Psoas muscle (tissue), 8 donors: ENCODE measurements around the gene CERS5. TPM values are rescaled to one million over a fixed set of nuclear protein-coding genes. Genes with fewer than 3 reads are reported as not detected.

Experiments
- ATAC-seq, 4 donors: fragments of 200-7000 bp; cut with Tn5 transposase; one replicate each; pipeline ENCODE4 v1.9.1; 2020; ENCODE audit warnings: moderate library complexity in 3 of 4, mild to moderate bottlenecking in 2 of 4
- DNase-seq, 2 donors: peaks; one replicate each; pipeline ENCODE4 v3.0.0-alpha.2; 2020
- H3K27ac ChIP-seq: fragments of 200-600 bp; one replicate; pipeline ENCODE4 v1.8.0; 2022
- H3K27me3 ChIP-seq, 3 donors: fragments of 200-600 bp in 1 of 3; one replicate each; pipeline versions ENCODE4 v1.6.1 to v1.8.0; 2013 to 2022; ENCODE audit warnings: low read length in 2 of 3, mild to moderate bottlenecking in 2 of 3, moderate library complexity in 1 of 3; ENCODE audit not compliant: insufficient read depth in 3 of 3
- H3K36me3 ChIP-seq, 2 donors: fragments of 200-600 bp in 1 of 2; one replicate each; pipeline versions ENCODE4 v1.6.1 to v1.8.0; 2013 to 2022; ENCODE audit warnings: low read depth in 1 of 2, mild to moderate bottlenecking in 1 of 2, moderate library complexity in 1 of 2; ENCODE audit not compliant: insufficient read depth in 1 of 2
- H3K4me1 ChIP-seq: fragments of 200-600 bp; one replicate; pipeline ENCODE4 v1.8.0; 2022
- H3K4me3 ChIP-seq: fragments of 200-600 bp; one replicate; pipeline ENCODE4 v1.8.0; 2022; ENCODE audit warnings: mild to moderate bottlenecking
- H3K9me3 ChIP-seq: fragments of 200-600 bp; one replicate; pipeline ENCODE4 v1.8.0; 2022
- WGBS, 3 donors: extraction: QIAGEN DNeasy Blood & Tissue Kit; methylation state at CpG; one replicate each; pipeline versions ENCODE4 v1.1.6 to v1.1.7; 2013; 5-methylcytosine and 5-hydroxymethylcytosine counted together
- intact Hi-C, 2 donors: fragments of 100-400 bp; cut with DNase I; formaldehyde crosslinking; loops; one replicate each; pipeline versions ENCODE4 v1.11.0 to v1.14.2; 2022
- polyA plus RNA-seq, 3 donors: library from polyadenylated mRNA; stranded (reverse); fragments of 200-250 nt; gene quantifications; one replicate each; pipeline ENCODE4 v1.2.3, GENCODE V29; 2013
- total RNA-seq, 4 donors: library from RNA; stranded (reverse); fragmentation: NEBNext Ultra II Directional in 2 of 4; extraction: Animal tissue kit (Norgen Biotek cat#: 25700) in 2 of 4; gene quantifications; one replicate each; pipeline versions ENCODE4 v1.2.1 to v1.2.4, GENCODE V29; 2021 to 2023
- TF ChIP-seq, protein P1 (sequence below): fragments of 200-600 bp; IDR thresholded peaks from one replicate; pipeline ENCODE4 v1.8.0; 2022; ENCODE audit warnings: antibody characterized with exemption
- donor health status: healthy with polysubstance abuse.
- donor health status: DM: no; HTN: no; CAD: no; lungs with moderate emphysema.
- donor health status: Bipolar disorder and iron deficiency.
- donor health status: healthy.
- donor health status: DM: yes; HTN: yes; CAD: no.
- donor health status: DM: no; HTN: no; CAD: no.
- donor health status: DM: no; HTN: no; CAD: no.
- donor health status: DM: yes; HTN: yes; CAD: no.

The CERS5 gene
- total and polyA plus RNA-seq, 7 donors: 5.2 to 10.7 (median 7.2) TPM

- H3K4me1 ChIP-seq: peaks cover 9% of the 10 kb centered on the region
- no peaks in the 10 kb centered on the region for H3K27me3 ChIP-seq
- intact Hi-C loops: no loop called here
- TF ChIP-seq, protein P1, sequence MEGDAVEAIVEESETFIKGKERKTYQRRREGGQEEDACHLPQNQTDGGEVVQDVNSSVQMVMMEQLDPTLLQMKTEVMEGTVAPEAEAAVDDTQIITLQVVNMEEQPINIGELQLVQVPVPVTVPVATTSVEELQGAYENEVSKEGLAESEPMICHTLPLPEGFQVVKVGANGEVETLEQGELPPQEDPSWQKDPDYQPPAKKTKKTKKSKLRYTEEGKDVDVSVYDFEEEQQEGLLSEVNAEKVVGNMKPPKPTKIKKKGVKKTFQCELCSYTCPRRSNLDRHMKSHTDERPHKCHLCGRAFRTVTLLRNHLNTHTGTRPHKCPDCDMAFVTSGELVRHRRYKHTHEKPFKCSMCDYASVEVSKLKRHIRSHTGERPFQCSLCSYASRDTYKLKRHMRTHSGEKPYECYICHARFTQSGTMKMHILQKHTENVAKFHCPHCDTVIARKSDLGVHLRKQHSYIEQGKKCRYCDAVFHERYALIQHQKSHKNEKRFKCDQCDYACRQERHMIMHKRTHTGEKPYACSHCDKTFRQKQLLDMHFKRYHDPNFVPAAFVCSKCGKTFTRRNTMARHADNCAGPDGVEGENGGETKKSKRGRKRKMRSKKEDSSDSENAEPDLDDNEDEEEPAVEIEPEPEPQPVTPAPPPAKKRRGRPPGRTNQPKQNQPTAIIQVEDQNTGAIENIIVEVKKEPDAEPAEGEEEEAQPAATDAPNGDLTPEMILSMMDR: no peak
- peaks cover 9 to 59% of the 10 kb centered on the region in 2 donors for H3K36me3 ChIP-seq
- H3K4me3 ChIP-seq: no peak overlapping the region
- no peak for DNase-seq
- whole genome bisulfite sequencing, 3 donors: 92 to 94% (median 92%) methylated on average over 4 of the region's 4 CpGs
- H3K27ac ChIP-seq: no peak overlapping the region
- H3K9me3 ChIP-seq: no peaks in the 10 kb centered on the region
- ATAC-seq: no peak
These were observed 14.5 kb upstream of the CERS5 start for GRCh38 chr12:50181691-50182090.

GRCh38 chr12:50175716-50176026 lies 8.5 kb upstream of the CERS5 start:
- Histone ChIP-seq H3K4me3 (no peak overlapping the region), H3K4me1 (no peaks in the 10 kb centered on the region), H3K27ac (no peak overlapping the region), H3K9me3 (no peaks in the 10 kb centered on the region), H3K27me3 (no peaks in the 10 kb centered on the region), H3K36me3 (peaks cover 9 to 51% of the 10 kb centered on the region in 2 donors)
- WGBS, 3 donors: 40 to 50% (median 41%) methylated on average over 1 of the region's 1 CpG
- ATAC-seq (no peak), DNase-seq (no peak)
- TF ChIP-seq, protein P1: no peak
- intact Hi-C loops: loop anchor here (1.0 to 10.0 kb wide), 5 partner anchors 43 to 201 kb away; partner anchors contain the start of gene AQP6 (in 1 of the 2)

GRCh38 chr12:50174971-50175715 lies 8.0 kb upstream of the CERS5 start:
- TF ChIP-seq, protein P1: peak; percentile 74

GRCh38 chr12:50166799-50167048 lies 445 bp downstream of the CERS5 start:
- TF ChIP-seq, protein P1: no peak
- WGBS, 3 donors: 0% methylated on average over 12 of the region's 12 CpGs
- Histone ChIP-seq H3K27ac (peak overlapping the region; percentile 81), H3K36me3 (no peaks in the 10 kb centered on the region), H3K4me1 (no peaks in the 10 kb centered on the region), H3K27me3 (no peaks in the 10 kb centered on the region), H3K4me3 (peak overlapping the region; percentile 89), H3K9me3 (no peaks in the 10 kb centered on the region)
- ATAC-seq (peak in 1 of 4 donors; percentile 11), DNase-seq (peak in 1 of 2 donors; percentile 49)
- intact Hi-C loops: loop anchor here (1.0 to 10.0 kb wide), 4 partner anchors 54 to 202 kb away; partner anchors contain the start of genes COX14 (in 2 of the 2), AQP5 (in 1 of the 2) and SMARCD1 (in 1 of the 2)

More at GRCh38 chr12:50174971-50175715, 8.0 kb upstream of the CERS5 start:
- Histone ChIP-seq H3K36me3 (peaks cover 9 to 46% of the 10 kb centered on the region in 2 donors), H3K4me1 (no peaks in the 10 kb centered on the region), H3K27ac (no peak overlapping the region), H3K27me3 (no peaks in the 10 kb centered on the region), H3K4me3 (no peak overlapping the region), H3K9me3 (no peaks in the 10 kb centered on the region)
- ATAC-seq (peak in 2 of 4 donors; percentile 48 to 76), DNase-seq (no peak)
- WGBS, 3 donors: 61 to 66% (median 63%) methylated on average over 16 of the region's 16 CpGs
- intact Hi-C loops: loop anchor here (1.0 to 10.0 kb wide), 4 partner anchors 43 to 200 kb away; partner anchors contain the start of gene AQP6 (in 1 of the 2)
